ENCODE measurements around the gene KL.

KL gene

GRCh38 chr13:33016414-33017322 lies at the start of gene KL:
KL (plus strand) TSS chr13:33016423; CDS start chr13:33016441, 18 bp downstream.
- DNase-seq = peak; percentile 63

- DNase-seq = no peak
Measured at GRCh38 chr13:32967584-32968182, 48.5 kb upstream of the KL start.

GRCh38 chr13:32968316-32968715 lies 47.9 kb upstream of the KL start:
- no peak for DNase-seq

GRCh38 chr13:32968793-32969192 lies 47.4 kb upstream of the KL start:
- DNase-seq = no peak

GRCh38 chr13:32969516-32969941 lies 46.7 kb upstream of the KL start:
- no peak for DNase-seq

- no peak for DNase-seq
Measured at GRCh38 chr13:32976056-32976805, 40.0 kb upstream of the KL start.

GRCh38 chr13:32976912-32977311 lies 39.3 kb upstream of the KL start:
- DNase-seq = no peak

- DNase-seq = no peak
Measured at GRCh38 chr13:32977321-32977720, 38.9 kb upstream of the KL start.

- DNase-seq = no peak
Measured at GRCh38 chr13:32978278-32978677, 37.9 kb upstream of the KL start.

GRCh38 chr13:32983058-32983457 lies 33.2 kb upstream of the KL start:
- no peak for DNase-seq

- DNase-seq = no peak
Measured at GRCh38 chr13:32984857-32985626, 31.2 kb upstream of the KL start.

GRCh38 chr13:32986552-32986951 lies 29.7 kb upstream of the KL start:
- no peak for DNase-seq

- DNase-seq = no peak
Measured at GRCh38 chr13:32987462-32987861, 28.8 kb upstream of the KL start.

- no peak for DNase-seq
Measured at GRCh38 chr13:32988608-32989289, 27.5 kb upstream of the KL start.

GRCh38 chr13:32989290-32989667 lies 26.9 kb upstream of the KL start:
- no peak for DNase-seq

- no peak for DNase-seq
Measured at GRCh38 chr13:32989942-32990341, 26.3 kb upstream of the KL start.

GRCh38 chr13:32993145-32993544 lies 23.1 kb upstream of the KL start:
- no peak for DNase-seq

- DNase-seq = no peak
Measured at GRCh38 chr13:32997399-32997798, 18.8 kb upstream of the KL start.

- no peak for DNase-seq
Measured at GRCh38 chr13:32998966-32999365, 17.3 kb upstream of the KL start.

- no peak for DNase-seq
Measured at GRCh38 chr13:33000365-33000764, 15.9 kb upstream of the KL start.

GRCh38 chr13:33003458-33004019 lies 12.7 kb upstream of the KL start:
- no peak for DNase-seq

GRCh38 chr13:33004511-33004910 lies 11.7 kb upstream of the KL start:
- DNase-seq = peak; percentile 62
